DMS153 (cell line): ENCODE data around the gene GH2.
"Not testable (repeated sequence)": the region's sequence is repeated elsewhere in the genome, so short reads cannot be mapped to it uniquely, and the experiment has no call there.

Source experiments
- DNase-seq: peaks from one replicate; lab custom pipeline; 2025; lab: John Stamatoyannopoulos, UW

GH2 gene

GRCh38 chr17:63874061-63874626, 7.6 kb downstream of the GH2 start:
- not testable (repeated sequence) for DNase-seq

DNA sequence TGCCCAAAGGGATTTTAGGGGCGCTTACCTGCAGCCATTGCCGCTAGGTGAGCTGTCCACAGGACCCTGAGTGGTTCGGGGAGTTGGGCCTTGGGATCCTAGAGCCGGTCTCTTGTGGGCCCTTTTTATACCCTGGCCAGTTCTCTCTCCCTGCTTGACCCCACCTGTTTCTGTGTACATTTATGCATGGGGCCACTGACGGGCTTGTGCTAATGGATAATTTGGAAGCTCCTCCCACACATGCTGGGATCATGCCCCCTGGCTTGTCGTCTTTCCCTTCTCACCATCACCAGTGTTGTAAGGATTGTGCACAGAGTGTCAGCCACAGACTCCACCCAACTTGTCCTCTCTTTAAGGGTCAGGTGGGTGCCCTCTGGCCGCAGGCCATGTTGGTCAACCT, 8.2 kb downstream of the GH2 start, which contains the start of gene CSH2:
CSH2 (minus strand) TSS at position 101 of the 400 bp plus-strand sequence; CDS start at position 38, 63 bp downstream.
- not testable (repeated sequence) for DNase-seq

DNA sequence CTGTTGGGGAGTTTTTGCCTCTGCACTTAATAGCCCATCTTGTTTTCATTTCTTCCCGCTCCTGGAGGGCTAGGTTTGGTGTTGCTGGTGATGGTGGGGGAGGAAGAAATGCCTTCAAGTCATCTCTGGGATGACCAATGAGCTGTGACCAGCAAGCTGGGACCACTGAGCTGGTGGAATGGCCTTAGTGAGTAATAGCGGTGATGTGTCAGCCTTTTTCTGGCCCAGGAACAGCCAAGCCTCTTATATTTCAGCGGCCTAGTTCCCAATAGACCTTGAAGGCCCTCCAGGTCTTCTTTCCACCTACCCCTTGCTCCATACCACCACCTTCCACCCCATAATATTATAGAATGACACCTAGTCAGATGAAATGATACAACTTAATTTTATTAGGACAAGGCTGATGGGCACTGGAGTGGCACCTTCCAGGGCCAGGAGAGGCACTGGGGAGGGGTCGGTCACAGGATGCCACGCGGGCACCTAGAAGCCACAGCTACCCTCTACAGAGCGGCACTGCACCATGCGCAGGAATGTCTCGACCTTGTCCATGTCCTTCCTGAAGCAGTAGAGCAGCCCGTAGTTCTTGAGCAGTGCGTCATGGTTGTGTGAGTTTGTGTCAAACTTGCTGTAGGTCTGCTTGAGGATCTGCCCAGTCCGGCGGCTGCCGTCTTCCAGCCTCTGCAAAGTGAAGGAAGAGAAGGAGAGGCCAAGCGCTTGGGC, 9.9 kb downstream of the GH2 start:
- DNase-seq = not testable (repeated sequence)

GRCh38 chr17:63870292-63870665, 11.5 kb downstream of the GH2 start:
- not testable (repeated sequence) for DNase-seq

- DNase-seq = not testable (repeated sequence)
Measured at GRCh38 chr17:63869491-63870291, 12.1 kb downstream of the GH2 start.

GRCh38 chr17:63866625-63867024, 15.1 kb downstream of the GH2 start:
- DNase-seq = not testable (repeated sequence)

- DNase-seq = no peak
Measured at GRCh38 chr17:63859257-63859656, 22.5 kb downstream of the GH2 start.

GRCh38 chr17:63856425-63856824, 25.3 kb downstream of the GH2 start:
- not testable (repeated sequence) for DNase-seq

DNA sequence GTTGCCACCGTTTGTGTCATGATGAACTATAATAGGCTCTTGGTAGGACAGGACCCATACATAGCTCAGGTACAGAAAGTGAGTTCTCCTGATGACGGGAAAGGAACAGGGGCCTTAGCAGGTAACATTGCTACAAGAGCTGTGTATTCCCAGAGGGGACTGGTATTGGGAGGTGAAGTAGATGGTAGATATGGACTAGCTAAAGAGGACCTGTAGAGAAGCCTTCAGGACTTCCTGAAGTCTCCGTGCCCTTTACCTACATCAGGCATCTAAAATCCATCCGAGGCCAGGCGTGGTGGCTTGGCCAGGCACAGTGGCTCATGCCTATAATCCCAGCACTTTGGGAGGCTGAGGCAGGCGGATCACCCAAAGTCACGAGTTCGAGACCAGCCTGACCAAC, 26.6 kb downstream of the GH2 start:
- no peak for DNase-seq

DNA sequence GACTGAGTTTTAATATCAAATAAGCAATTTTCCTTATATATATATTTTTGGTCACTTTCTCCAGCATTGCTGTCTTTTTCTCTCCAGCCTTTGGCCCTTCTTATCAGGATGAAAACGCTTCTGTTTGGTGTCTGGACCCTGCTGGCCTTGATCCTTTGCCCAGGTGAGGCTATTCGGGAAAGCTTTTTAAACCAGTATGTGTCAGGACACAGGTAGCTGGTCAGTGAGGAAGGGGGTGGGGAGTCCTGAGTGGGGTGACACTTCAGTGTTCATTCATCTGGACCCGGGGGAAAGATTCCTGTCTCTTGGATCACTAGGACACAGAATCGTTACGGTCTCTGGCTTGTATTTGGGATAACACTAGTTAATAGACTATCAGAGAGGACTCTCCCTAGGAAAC, 27.0 kb downstream of the GH2 start:
- no peak for DNase-seq

DNA sequence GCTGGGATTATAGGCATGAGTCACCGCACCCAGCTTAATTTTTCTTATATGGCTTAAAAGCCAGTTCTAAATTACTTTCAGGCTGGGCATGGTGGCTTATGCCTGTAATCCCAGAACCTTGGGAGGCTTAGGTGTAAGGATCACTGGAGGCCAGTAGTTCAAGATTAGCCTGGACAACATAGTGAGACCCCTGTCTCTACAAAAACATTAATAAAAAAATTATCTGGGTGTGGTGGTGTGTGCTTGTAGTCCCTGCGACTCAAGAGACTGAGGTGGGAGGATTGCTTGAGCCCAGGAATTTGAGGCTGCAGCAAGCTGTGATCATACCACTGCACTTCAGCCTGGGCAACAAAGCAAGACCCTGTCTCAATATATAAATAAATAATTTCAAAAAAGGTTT, 28.5 kb downstream of the GH2 start:
- no peak for DNase-seq

DNA sequence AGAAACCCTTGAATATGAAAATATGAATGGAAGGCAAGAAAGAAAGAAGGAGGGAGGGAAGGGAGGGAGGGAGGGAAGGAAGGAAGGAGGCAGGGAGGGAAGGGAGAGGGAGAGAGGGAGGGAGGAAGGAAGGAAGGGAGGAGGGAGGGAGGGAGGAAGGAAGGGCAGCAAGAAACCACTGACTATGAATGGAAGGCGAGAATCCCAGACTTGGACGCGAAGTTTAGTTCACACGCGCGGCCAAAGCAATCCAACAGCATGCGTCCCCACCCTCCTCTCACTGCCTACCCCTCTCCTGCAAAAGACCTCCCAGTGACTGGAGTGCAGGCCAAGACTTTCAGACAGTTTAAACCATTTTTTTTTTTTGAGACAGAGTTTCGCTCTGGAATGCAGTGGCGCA, 31.3 kb downstream of the GH2 start:
- DNase-seq = no peak

DNA sequence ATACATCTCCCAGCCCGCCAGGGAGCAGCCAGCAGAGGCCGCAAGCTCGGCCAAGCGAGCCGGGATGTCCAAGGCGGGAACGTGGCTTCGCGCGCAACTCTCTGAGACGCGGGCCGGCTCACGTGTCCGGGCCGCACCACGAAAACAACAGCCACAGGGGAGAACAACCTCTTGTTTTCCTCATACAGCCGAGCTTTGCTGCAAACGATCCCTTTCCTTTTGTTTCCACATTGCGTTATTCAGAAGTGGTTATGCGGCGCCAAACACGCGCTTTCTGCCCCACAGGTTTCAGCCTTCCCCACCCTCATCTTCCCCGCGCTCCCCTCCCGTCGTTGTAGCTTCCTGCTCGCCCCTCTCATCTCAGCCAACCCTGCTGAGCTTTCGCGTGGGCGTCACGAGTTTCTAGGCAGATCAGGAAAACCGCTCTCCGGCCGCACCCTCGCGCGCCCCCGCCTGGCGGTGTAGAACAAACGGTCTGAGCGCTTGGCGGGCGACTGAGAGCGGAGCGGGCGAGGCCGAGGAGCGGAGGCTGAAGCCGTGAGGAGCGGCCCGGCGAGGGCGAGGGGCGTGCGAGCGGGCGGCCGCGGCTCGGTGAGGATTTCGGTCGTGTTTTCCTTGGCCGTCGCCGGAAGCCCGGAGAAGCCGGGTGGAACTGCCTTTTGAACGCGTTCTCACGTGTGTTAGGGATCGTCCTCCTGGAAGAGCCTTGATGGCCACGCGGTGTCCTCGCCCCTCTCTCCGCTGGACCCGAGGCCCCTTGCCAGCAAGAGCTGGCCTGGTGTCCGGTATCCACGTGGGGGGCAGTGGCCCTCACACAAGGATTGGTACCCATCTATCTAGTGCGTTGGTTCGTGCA, 32.7 kb downstream of the GH2 start:
- no peak for DNase-seq

GRCh38 chr17:63847525-63848249, 34.1 kb downstream of the GH2 start:
- no peak for DNase-seq

- no peak for DNase-seq
Measured at GRCh38 chr17:63845509-63845908, 36.2 kb downstream of the GH2 start.

DNA sequence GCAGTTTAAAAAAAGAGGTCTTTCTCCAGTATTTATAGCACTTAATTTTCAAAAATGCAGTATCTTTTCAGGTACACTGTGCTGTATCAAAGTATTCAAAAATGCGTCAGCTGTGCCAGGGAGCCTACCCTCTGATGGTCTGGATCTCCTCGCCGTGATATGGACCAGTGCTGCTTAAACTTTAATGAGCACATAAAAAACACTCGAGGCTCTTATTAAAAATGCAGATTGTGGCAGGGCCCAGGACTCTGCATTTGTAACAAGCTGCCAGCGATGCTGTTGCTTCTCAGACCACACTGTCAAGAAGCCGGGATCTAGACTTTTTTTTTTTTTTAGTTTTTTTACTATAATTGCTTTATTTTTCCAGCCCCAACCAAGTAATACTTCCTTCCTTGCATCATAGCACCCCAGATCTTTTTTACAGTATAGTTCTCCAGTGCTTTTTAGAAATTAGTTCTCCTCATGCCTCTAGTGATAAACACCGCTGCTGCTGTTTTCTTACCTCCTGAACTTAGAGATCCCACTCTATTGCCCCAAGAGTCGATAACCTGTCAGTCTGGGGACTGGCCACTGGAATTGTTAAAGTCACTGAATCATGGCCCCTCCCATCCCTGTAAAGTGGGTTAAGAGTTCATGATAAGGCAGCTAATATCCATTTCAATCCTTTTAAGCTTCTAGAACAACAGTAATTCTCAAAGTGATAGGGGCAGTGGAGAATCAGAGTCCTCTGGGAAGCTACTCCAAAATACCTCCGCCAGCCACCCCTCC, 37.6 kb downstream of the GH2 start:
- no peak for DNase-seq

- not testable (repeated sequence) for DNase-seq
Measured at GRCh38 chr17:63843387-63843888, 38.3 kb downstream of the GH2 start.

GRCh38 chr17:63842540-63843386, 39.0 kb downstream of the GH2 start, which contains the start of gene SMARCD2:
Gene SMARCD2 (minus strand): TSS chr17:63842685. CDS start chr17:63842674, 11 bp downstream.
- peak; percentile 98 for DNase-seq

DNA sequence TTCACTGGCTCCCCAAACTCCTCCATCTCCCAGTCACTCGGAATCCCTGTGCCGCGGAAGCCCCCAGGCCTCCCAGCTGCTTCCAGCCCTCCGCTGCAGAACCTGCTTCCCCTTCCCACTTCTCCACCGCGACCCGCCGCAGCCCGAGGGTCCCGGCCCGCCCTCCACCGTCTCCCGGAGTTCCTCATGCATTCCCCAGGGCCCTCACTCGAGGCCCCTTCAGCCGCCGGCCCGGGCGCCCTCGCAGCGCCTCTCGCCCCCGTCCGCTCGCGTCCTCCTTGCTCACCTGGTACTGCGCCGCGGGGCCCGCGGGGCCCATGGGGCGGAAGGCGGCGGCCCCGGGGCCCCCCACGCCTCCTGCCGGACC, 39.6 kb downstream of the GH2 start:
- DNase-seq = no peak
